GM21717 (cell line): ENCODE data around the gene GALNT2.

Experiments
- ATAC-seq: cut with Tn5 transposase; IDR thresholded peaks from one replicate; pipeline ENCODE4 v1.9.1; 2021; ENCODE audit warnings: mild to moderate bottlenecking, moderate library complexity; ENCODE audit not compliant: unreplicated experiment

The GALNT2 gene

DNA sequence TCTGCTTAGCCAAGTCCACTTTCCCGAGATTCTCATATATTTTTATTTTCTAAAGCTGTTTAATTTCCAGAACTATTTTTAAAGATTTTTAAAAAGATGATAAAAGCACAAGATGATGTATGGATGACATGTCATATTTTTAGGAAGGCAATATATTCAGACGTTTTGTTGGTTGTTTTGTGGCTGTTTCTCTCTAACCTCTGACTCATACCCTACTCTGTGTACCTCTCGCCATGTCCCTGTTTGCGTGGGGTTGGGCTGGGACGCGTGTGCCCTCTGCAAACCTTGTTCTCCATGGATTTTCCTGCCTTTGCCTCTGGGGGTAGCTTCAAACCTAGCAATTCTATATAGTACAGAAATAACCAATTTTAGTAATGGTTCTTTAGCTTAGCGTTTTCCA lies 132.0 kb downstream of the GALNT2 start:
- ATAC-seq: no peak

- no peak for ATAC-seq
Observed at GRCh38 chr1:230199554-230199953, 132.5 kb downstream of the GALNT2 start.

- no peak for ATAC-seq
Observed at GRCh38 chr1:230200276-230200675, 133.2 kb downstream of the GALNT2 start.

DNA sequence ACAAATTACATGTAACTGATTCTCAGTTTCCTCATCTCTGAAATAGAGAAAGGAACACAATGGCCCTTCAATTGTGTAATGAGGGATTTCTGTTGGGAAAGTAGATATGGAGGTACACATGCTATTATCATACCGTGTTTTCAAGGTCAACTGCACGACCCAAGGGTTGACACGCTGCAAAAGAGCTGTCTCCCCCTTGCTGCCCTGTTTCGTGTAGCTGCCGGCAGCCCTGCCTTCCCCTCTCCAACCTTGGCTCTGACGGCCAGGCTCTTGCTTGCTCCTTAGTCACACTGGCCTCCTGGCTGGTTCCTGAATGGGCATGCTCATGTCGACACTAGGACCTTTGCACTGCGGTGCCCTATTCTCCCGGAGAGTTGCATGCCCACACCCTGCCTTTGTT lies 134.4 kb downstream of the GALNT2 start:
- ATAC-seq: no peak

DNA sequence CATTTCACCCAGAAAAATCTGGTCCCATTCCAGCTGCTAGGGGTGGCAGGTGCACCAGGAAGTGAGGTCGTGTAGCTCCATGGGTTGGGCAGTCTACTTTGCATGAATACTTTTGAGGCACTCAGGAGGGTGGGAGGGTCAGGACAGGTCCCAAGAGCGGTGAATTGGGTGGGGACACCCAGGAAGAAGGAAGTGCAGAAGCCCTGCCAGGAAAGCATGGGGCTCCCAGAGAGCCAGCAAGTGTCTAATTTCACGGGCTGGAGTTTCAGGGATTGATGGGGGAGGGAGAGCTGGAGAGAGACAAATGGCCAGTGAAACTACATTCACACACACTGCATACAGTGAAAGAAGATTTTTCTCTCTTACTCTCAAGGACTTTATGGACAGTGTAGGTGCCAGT lies 137.8 kb downstream of the GALNT2 start:
- ATAC-seq: no peak

GRCh38 chr1:230205719-230206198 lies 138.7 kb downstream of the GALNT2 start:
- ATAC-seq: no peak

DNA sequence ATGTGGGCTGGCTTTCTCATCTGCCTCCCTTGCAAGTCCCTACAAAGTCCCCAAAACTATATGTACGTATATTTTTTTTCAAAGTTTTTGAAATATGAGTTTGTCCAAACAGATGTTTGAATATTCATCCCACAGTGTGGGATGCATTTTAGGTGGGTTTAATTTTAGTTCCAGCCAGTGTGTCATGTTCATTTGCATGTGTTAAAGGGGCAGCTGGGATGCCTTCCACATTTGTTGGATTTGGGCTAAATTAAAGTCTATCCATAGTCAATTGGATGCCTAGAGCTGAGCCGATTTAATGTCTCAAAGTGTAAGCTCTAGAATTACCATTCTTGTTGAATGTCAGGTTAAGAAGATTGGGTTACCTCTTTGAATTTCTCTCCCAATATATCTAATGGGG lies 139.2 kb downstream of the GALNT2 start:
- ATAC-seq: no peak

DNA sequence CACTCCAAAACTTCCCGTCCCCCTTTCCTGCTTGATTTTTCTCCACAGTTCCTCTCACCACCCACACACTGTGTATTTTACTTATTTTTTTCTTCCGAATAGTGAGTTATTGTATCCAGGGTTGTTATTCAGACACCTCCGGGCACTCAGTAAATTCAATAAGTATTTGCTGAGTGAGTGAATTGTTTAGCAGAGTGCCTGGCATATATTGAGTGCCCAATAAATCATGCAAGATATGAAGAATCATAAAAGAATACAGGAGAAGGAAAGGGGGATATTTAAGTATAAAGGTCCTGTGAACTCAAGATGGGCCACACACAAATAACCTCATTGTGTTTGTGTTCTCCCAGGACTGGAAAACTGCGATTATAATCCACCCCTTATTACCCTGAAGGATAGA lies 139.9 kb downstream of the GALNT2 start:
- no peak for ATAC-seq

DNA sequence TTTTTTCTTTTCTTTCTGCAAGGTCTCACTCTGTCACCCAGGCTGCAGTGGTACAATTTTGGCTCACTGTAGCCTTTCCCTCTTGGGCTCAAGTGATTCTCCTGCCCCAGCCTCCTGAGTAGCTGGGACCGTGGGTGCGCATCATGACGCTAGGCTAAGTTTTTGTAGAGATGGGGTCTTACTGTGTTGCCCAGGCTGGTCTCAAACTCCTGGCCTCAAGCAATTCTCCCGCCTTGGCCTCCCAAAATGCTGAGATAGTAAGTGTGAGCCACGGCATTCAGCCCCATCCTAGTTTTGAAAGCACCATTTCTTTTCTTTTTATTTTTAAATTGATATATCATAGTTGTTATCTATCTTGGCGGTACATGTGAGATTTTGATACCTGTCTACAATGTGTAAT lies 140.6 kb downstream of the GALNT2 start:
- no peak for ATAC-seq

DNA sequence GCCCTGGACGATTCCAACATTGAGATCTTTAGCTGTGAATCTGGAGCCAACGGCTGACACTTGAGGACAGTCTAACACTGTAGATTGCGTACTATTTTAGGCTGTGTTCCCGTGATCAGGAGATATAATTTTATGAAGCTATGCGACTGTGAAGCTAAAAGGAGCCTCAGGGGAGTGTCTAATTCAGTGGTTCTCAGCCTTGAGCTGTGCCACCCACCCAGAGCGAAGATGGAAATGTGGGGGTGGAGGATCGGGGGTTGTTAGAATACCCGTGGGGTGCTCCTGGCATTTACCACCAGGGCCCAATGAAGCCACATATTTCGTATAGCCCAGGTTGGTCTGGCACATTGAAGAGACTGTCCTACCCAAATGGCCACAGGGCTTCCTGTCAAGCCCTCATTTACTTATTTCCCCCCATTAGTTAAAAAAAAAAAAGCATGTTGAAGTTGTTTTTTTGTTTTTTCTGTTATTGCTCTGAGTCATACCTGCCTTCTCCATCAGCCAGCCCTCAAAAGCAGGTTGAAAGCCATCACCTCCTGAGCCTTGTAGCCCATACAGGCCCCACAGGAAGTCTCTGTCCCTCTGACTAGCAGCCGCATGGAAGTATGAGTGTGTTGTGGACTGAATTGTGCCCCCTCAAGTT lies 141.7 kb downstream of the GALNT2 start:
- ATAC-seq: peak; percentile 62

GRCh38 chr1:230210326-230210980 lies 143.4 kb downstream of the GALNT2 start:
- no peak for ATAC-seq

- ATAC-seq: no peak
Observed at GRCh38 chr1:230210981-230211336, 143.9 kb downstream of the GALNT2 start.

- no peak for ATAC-seq
Observed at GRCh38 chr1:230211436-230212145, 144.6 kb downstream of the GALNT2 start.

DNA sequence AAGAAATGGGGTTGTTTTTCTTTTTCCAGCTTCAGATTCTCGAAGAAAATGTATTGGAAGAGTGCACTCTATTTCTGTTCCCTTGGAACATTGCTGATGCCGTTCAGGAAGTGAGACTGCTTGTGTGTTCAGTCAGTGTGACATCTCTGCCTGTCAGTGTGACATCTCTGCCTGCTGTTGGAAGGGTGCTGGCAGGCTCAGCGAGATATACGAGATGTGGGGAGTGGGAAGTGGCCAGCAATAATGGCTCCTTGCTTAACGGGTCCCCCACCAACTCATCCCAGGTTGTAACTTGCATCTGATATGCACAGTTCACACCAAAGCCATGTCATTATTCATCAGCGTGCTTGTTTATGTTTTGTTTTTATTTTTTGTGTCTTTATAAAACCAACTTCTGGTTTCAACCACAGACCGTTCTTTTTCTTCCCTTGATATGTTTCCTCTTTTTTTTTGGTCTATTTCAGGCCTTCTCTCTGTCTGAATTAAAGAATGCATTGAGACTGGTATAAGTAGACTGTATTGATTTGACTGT lies 145.4 kb downstream of the GALNT2 start:
- peak; percentile 54 for ATAC-seq

DNA sequence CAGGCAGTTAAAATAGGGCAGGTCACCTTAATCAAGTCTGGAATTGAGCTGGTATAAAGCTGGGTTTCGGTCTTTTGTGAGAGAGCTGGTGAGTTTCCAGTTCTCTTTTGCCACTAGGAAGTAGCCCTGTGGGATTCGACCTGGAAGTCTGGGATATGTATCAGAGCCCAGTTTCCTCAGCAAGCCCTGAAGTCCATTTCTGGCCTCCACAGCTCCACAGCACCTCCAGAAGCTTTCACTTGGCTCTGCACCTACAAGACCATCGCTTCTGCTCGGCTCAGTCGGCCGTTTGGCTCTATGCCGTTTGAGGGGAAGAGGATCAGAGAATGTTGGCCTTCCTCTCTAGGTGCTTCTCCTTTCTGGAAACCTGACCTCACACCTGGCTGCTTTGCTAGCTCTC lies 148.0 kb downstream of the GALNT2 start:
- ATAC-seq: no peak

GRCh38 chr1:230215529-230215928 lies 148.5 kb downstream of the GALNT2 start:
- no peak for ATAC-seq

DNA sequence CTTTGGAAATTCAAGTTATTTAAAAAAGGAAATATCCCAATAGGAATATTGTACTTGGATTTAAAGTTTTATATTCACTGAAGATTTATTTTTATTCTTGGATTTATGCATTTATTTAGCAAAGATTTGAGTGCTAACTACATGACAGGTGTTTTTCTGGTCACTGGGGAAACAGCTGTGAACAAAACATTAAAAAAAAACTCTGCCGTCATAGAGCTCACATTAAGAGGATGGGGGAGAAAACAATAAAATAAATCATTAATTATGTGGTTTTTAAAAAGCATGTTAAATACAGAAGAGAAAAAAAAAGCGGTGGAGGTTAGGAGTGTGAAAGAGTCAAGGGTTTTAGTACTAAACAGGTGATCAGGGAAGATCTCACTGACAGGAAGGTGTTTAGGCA lies 149.9 kb downstream of the GALNT2 start:
- ATAC-seq: no peak

GRCh38 chr1:230218667-230219066 lies 151.6 kb downstream of the GALNT2 start:
- ATAC-seq: no peak

GRCh38 chr1:230219174-230220067 lies 152.4 kb downstream of the GALNT2 start:
- no peak for ATAC-seq

- ATAC-seq: no peak
Observed at GRCh38 chr1:230220478-230220877, 153.4 kb downstream of the GALNT2 start.

DNA sequence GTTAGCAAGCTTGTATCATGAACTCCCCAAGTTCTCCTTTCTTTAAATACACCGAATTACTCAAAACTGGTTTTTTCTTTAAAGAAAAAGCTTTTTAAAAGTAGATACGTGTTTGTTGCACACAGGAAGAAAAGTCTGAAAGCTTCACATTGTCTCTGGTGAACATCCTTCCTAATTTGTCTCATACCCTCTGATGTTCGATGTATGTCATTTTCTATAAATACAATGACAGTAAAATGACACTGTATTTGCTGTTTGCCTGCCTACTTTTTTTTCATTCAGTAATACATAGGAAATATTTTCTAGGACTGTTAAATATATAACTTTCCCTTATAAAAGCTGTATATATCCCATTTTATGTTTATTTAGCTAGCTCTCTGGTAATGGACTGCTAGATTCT lies 153.9 kb downstream of the GALNT2 start:
- ATAC-seq: no peak
